ENCODE data around the gene KCNK7. TPM values are rescaled to one million over a fixed set of nuclear protein-coding genes. Genes with fewer than 3 reads are reported as not detected.

KCNK7 gene
- total and polyA plus RNA-seq, 2 experiments from 2014 or later, result 0.37 TPM; not detected in 1

- TF ChIP-seq EZH2 (IDR thresholded peaks at IDR 0.05; ENCODE audit: borderline replicate concordance), result no peak
- TF ChIP-seq CTCF (IDR thresholded peaks at IDR 0.05; ENCODE audit: poor library complexity), result no peak
- no peak for TF ChIP-seq EZH2phosphoT487 (IDR thresholded peaks at IDR 0.05; ENCODE audit: low read depth, severe bottlenecking, unreplicated experiment)
- Histone ChIP-seq H3K4me3 (no peak overlapping the region), H3K4me1 (ENCODE audit: insufficient read depth) (peaks cover 30% of the 10 kb centered on the region), H3K79me2 (peaks cover 59% of the 10 kb centered on the region), H3K4me2 (peak overlapping the region; percentile 88), H3K9me3 (ENCODE audit: low read depth) (no peaks in the 10 kb centered on the region), H3K27ac (no peak overlapping the region), H3K9me2 (replicated peaks; ENCODE audit: insufficient read depth) (no peaks in the 10 kb centered on the region), H2AFZ (no peak overlapping the region), H3K36me3 (replicated peaks; ENCODE audit: insufficient read depth, low read depth) (no peaks in the 10 kb centered on the region), H3K27me3 (no peaks in the 10 kb centered on the region), H4K20me1 (ENCODE audit: insufficient read depth, poor library complexity, severe bottlenecking) (peaks cover 56% of the 10 kb centered on the region)
- DNase-seq (ENCODE audit: low spot score), result no peak
- 76% methylated on average over 6 of the region's 10 CpGs for WGBS (ENCODE audit: low lambda C conversion rate, missing lambda C conversion rate)
These were observed 15.6 kb upstream of the KCNK7 start for GRCh38 chr11:65611028-65611757.

- WGBS (ENCODE audit: low lambda C conversion rate, missing lambda C conversion rate), result 84% methylated on average over 6 of the region's 6 CpGs
- no peak overlapping the region for H3K27ac ChIP-seq
- peaks cover 30% of the 10 kb centered on the region for H3K4me1 ChIP-seq (ENCODE audit: insufficient read depth)
- H3K9me2 ChIP-seq (replicated peaks; ENCODE audit: insufficient read depth), result no peaks in the 10 kb centered on the region
- H3K36me3 ChIP-seq (replicated peaks; ENCODE audit: insufficient read depth, low read depth), result no peaks in the 10 kb centered on the region
- TF ChIP-seq EZH2 (IDR thresholded peaks at IDR 0.05; ENCODE audit: borderline replicate concordance) (no peak), CTCF (IDR thresholded peaks at IDR 0.05; ENCODE audit: poor library complexity) (no peak), EZH2phosphoT487 (IDR thresholded peaks at IDR 0.05; ENCODE audit: low read depth, severe bottlenecking, unreplicated experiment) (no peak)
- H3K79me2 ChIP-seq, result peaks cover 57% of the 10 kb centered on the region
- no peak overlapping the region for H2AFZ ChIP-seq
- no peaks in the 10 kb centered on the region for H3K9me3 ChIP-seq (ENCODE audit: low read depth)
- no peak overlapping the region for H3K4me2 ChIP-seq
- no peak overlapping the region for H3K4me3 ChIP-seq
- H3K27me3 ChIP-seq, result no peaks in the 10 kb centered on the region
- peaks cover 56% of the 10 kb centered on the region for H4K20me1 ChIP-seq (ENCODE audit: insufficient read depth, poor library complexity, severe bottlenecking)
- DNase-seq (ENCODE audit: low spot score), result no peak
These were observed 14.8 kb upstream of the KCNK7 start for GRCh38 chr11:65610404-65610803.

- TF ChIP-seq EZH2 (IDR thresholded peaks at IDR 0.05; ENCODE audit: borderline replicate concordance), result no peak
- no peak overlapping the region for H2AFZ ChIP-seq
- no peaks in the 10 kb centered on the region for H3K27me3 ChIP-seq
- no peaks in the 10 kb centered on the region for H3K9me2 ChIP-seq (replicated peaks; ENCODE audit: insufficient read depth)
- H3K4me1 ChIP-seq (ENCODE audit: insufficient read depth), result peaks cover 30% of the 10 kb centered on the region
- no peak for DNase-seq (ENCODE audit: low spot score)
- H3K79me2 ChIP-seq, result peaks cover 56% of the 10 kb centered on the region
- no peaks in the 10 kb centered on the region for H3K9me3 ChIP-seq (ENCODE audit: low read depth)
- no peak overlapping the region for H3K4me2 ChIP-seq
- H3K4me3 ChIP-seq, result no peak overlapping the region
- WGBS (ENCODE audit: low lambda C conversion rate, missing lambda C conversion rate), result 95% methylated on average over 3 of the region's 5 CpGs
- peaks cover 56% of the 10 kb centered on the region for H4K20me1 ChIP-seq (ENCODE audit: insufficient read depth, poor library complexity, severe bottlenecking)
- no peaks in the 10 kb centered on the region for H3K36me3 ChIP-seq (replicated peaks; ENCODE audit: insufficient read depth, low read depth)
- H3K27ac ChIP-seq, result no peak overlapping the region
These were observed 14.1 kb upstream of the KCNK7 start for GRCh38 chr11:65609665-65610064.

GRCh38 chr11:65609229-65609628 lies 13.6 kb upstream of the KCNK7 start:
- TF ChIP-seq EZH2 (IDR thresholded peaks at IDR 0.05; ENCODE audit: borderline replicate concordance), result no peak
- no peak for TF ChIP-seq EZH2phosphoT487 (IDR thresholded peaks at IDR 0.05; ENCODE audit: low read depth, severe bottlenecking, unreplicated experiment)
- H4K20me1 ChIP-seq (ENCODE audit: insufficient read depth, poor library complexity, severe bottlenecking), result peaks cover 56% of the 10 kb centered on the region
- no peak overlapping the region for H2AFZ ChIP-seq
- no peaks in the 10 kb centered on the region for H3K36me3 ChIP-seq (replicated peaks; ENCODE audit: insufficient read depth, low read depth)
- no peaks in the 10 kb centered on the region for H3K27me3 ChIP-seq
- H3K9me3 ChIP-seq (ENCODE audit: low read depth), result no peaks in the 10 kb centered on the region
- no peaks in the 10 kb centered on the region for H3K9me2 ChIP-seq (replicated peaks; ENCODE audit: insufficient read depth)
- no peak overlapping the region for H3K27ac ChIP-seq
- peaks cover 30% of the 10 kb centered on the region for H3K4me1 ChIP-seq (ENCODE audit: insufficient read depth)
- no peak for DNase-seq (ENCODE audit: low spot score)
- no peak overlapping the region for H3K4me3 ChIP-seq
- 93% methylated on average over 3 of the region's 3 CpGs for WGBS (ENCODE audit: low lambda C conversion rate, missing lambda C conversion rate)
- H3K4me2 ChIP-seq, result no peak overlapping the region
- H3K79me2 ChIP-seq, result peaks cover 53% of the 10 kb centered on the region

All from hepatocyte (in vitro differentiated cells).